ENCODE results near the gene THAP2. TPM values are rescaled to one million over a fixed set of nuclear protein-coding genes. Genes with fewer than 3 reads are reported as not detected.

THAP2 gene
- total and polyA plus RNA-seq, 4 donors, result 2.7 to 10.5 (median 4.1) TPM

GRCh38 chr12:71655495-71655894, 8.6 kb upstream of the THAP2 start:
- peaks cover 0 to 2% (median 0%) of the 10 kb centered on the region in 5 donors for H3K4me1 ChIP-seq (ENCODE audit: control insufficient read depth in 5 of 5, insufficient read depth in 5 of 5, low read length in 5 of 5)
- ATAC-seq (ENCODE audit: insufficient read depth, low FRiP score) (no peak), DNase-seq (no peak)
- no peak for TF ChIP-seq CTCF (IDR thresholded peaks at IDR 0.05; ENCODE audit: control extremely low read depth, extremely low read depth)
- no peak overlapping the region for H3K4me3 ChIP-seq
- WGBS, 2 donors, result 18 to 38% methylated on average over 1 of the region's 1 CpG
- no peak overlapping the region for H3K9ac ChIP-seq (ENCODE audit: insufficient read depth in 1 of 2, low read length in 2 of 2)
- peaks cover 6 to 40% (median 27%) of the 10 kb centered on the region in 4 donors for H3K36me3 ChIP-seq (ENCODE audit: control insufficient read depth in 4 of 4, insufficient read depth in 4 of 4, low read length in 4 of 4)
- H3K27me3 ChIP-seq (ENCODE audit: control insufficient read depth in 3 of 3, insufficient read depth in 3 of 3, low read length in 2 of 3), result no peaks in the 10 kb centered on the region
- peaks cover 0 to 5% (median 1%) of the 10 kb centered on the region in 4 donors for H3K9me3 ChIP-seq (ENCODE audit: control insufficient read depth in 4 of 4, insufficient read depth in 3 of 4, low read length in 3 of 4)
- H3K27ac ChIP-seq (ENCODE audit: low read depth in 1 of 2, low read length in 1 of 2), result no peak overlapping the region

- Histone ChIP-seq H3K36me3 (ENCODE audit: control insufficient read depth in 4 of 4, insufficient read depth in 4 of 4, low read length in 4 of 4) (peaks cover 6 to 40% (median 26%) of the 10 kb centered on the region in 4 donors), H3K27ac (ENCODE audit: low read depth in 1 of 2, low read length in 1 of 2) (no peak overlapping the region)
- 89 to 93% methylated on average over 1 of the region's 1 CpG for WGBS, 2 donors
Measured at GRCh38 chr12:71655907-71656306, 8.2 kb upstream of the THAP2 start.

GRCh38 chr12:71656740-71657139, 7.4 kb upstream of the THAP2 start:
- no peak for TF ChIP-seq CTCF (IDR thresholded peaks at IDR 0.05; ENCODE audit: control extremely low read depth, extremely low read depth)
- ATAC-seq (ENCODE audit: insufficient read depth, low FRiP score) (no peak), DNase-seq (no peak)
- H3K9me3 ChIP-seq (ENCODE audit: control insufficient read depth in 4 of 4, insufficient read depth in 3 of 4, low read length in 3 of 4), result peaks cover 0 to 5% (median 1%) of the 10 kb centered on the region in 4 donors
- peaks cover 0 to 7% (median 3%) of the 10 kb centered on the region in 5 donors for H3K4me1 ChIP-seq (ENCODE audit: control insufficient read depth in 5 of 5, insufficient read depth in 5 of 5, low read length in 5 of 5)
- no peaks in the 10 kb centered on the region for H3K27me3 ChIP-seq (ENCODE audit: control insufficient read depth in 3 of 3, insufficient read depth in 3 of 3, low read length in 2 of 3)
- peaks cover 6 to 36% (median 21%) of the 10 kb centered on the region in 4 donors for H3K36me3 ChIP-seq (ENCODE audit: control insufficient read depth in 4 of 4, insufficient read depth in 4 of 4, low read length in 4 of 4)
- no peak overlapping the region for H3K4me3 ChIP-seq
- 76 to 91% methylated on average over 3 of the region's 3 CpGs for WGBS, 2 donors
- H3K9ac ChIP-seq (ENCODE audit: insufficient read depth in 1 of 2, low read length in 2 of 2), result no peak overlapping the region
- no peak overlapping the region for H3K27ac ChIP-seq (ENCODE audit: low read depth in 1 of 2, low read length in 1 of 2)

More at GRCh38 chr12:71655907-71656306, 8.2 kb upstream of the THAP2 start:
- ATAC-seq (ENCODE audit: insufficient read depth, low FRiP score) (no peak), DNase-seq (no peak)
- no peak overlapping the region for H3K4me3 ChIP-seq
- H3K27me3 ChIP-seq (ENCODE audit: control insufficient read depth in 3 of 3, insufficient read depth in 3 of 3, low read length in 2 of 3), result no peaks in the 10 kb centered on the region
- peaks cover 0 to 2% (median 0%) of the 10 kb centered on the region in 5 donors for H3K4me1 ChIP-seq (ENCODE audit: control insufficient read depth in 5 of 5, insufficient read depth in 5 of 5, low read length in 5 of 5)
- H3K9ac ChIP-seq (ENCODE audit: insufficient read depth in 1 of 2, low read length in 2 of 2), result no peak overlapping the region
- H3K9me3 ChIP-seq (ENCODE audit: control insufficient read depth in 4 of 4, insufficient read depth in 3 of 4, low read length in 3 of 4), result peaks cover 0 to 5% (median 1%) of the 10 kb centered on the region in 4 donors
- no peak for TF ChIP-seq CTCF (IDR thresholded peaks at IDR 0.05; ENCODE audit: control extremely low read depth, extremely low read depth)
